Measurements from ENCODE around the gene B2M. TPM values are rescaled to one million over a fixed set of nuclear protein-coding genes. Genes with fewer than 3 reads are reported as not detected.

Gene B2M
- total and polyA plus RNA-seq, 2 of the 13 experiments (the other 11 are each of a cell fraction or from before 2014, with no cell fraction given): 784 to 857 TPM

DNA sequence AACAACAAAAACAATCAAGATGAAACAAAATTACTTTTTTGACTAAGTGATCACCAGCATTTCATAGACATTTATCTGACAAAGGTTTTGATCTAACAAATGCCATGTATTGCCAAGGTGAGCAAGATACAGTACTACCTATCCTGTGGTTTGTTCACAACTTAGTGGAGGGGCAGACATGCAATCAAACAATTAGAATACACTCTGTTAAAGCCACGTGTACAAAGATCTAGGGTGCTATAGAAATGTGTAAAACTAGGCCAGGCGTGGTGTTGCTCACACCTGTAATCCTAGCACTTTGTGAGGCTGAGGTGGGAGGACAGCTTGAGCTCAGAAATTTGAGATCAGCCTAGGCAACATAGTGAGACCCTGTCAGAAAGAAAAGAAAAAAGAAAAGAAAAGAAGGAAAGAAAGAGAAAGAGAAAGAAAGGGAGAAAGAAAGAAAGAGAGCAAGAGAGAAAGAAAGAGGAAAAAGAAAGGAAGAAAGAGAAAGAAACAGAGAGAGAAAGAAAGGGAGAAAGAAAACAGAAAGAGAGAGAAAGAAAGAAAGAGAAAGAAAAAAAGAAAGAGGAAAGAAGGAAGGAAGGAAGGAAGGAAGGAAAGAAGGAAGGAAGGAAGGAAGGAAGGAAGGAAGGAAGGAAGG lies 23.6 kb downstream of the B2M start:
- Histone ChIP-seq H3K4me2 (ENCODE audit: low read depth, low read length) (no peak overlapping the region), H3K27ac (ENCODE audit: extremely low read length, insufficient read depth, low read length) (no peak overlapping the region), H3K27me3 (ENCODE audit: control insufficient read depth in 1 of 2, insufficient read depth in 2 of 2, low read length in 2 of 2) (no peaks in the 10 kb centered on the region), H3K4me1 (ENCODE audit: insufficient read depth, low read length) (peaks cover 2% of the 10 kb centered on the region), H3K9me3 (ENCODE audit: low read length) (no peaks in the 10 kb centered on the region), H3K36me3 (replicated peaks in 1 of 2; ENCODE audit: control insufficient read depth in 1 of 2, insufficient read depth in 2 of 2, low read length in 2 of 2) (no peaks in the 10 kb centered on the region), H4K20me1 (ENCODE audit: insufficient read depth, low read length) (no peaks in the 10 kb centered on the region), H3K79me2 (ENCODE audit: insufficient read depth, low read length) (no peaks in the 10 kb centered on the region), H3K9ac (ENCODE audit: insufficient read depth, low read depth, low read length) (no peak overlapping the region), H3K4me3 (replicated peaks in 1 of 3; ENCODE audit: insufficient read depth in 1 of 3, low read depth in 2 of 3, low read length in 3 of 3) (no peak overlapping the region), H2AFZ (ENCODE audit: low read length) (no peak overlapping the region)
- TF ChIP-seq DNMT1 (CRISPR knock-in tag; IDR thresholded peaks at IDR 0.05): no peak
- TF ChIP-seq RNF2 (conservative IDR thresholded peaks at IDR 0.05; ENCODE audit: low read depth): no peak
- in situ Hi-C loops (cut with HindIII; ENCODE audit: extremely low pct_ligation_motif_present, low pct_unique_long_range_greater_than_20kb) (loop anchor here (5.0 to 10.0 kb wide), 2 partner anchors 73 to 150 kb away; partner anchors contain the start of gene SPG11), intact Hi-C loops (cut with micrococcal nuclease; ENCODE audit: unreplicated experiment) (loop anchor here (5.0 kb wide), 1 partner anchor 153 kb away; no protein-coding TSS in a partner anchor)
- no TSS peak for BruUV-seq (replicated peaks)
- ChIA-PET CTCF (ENCODE audit: low intra/inter-chr PET ratio, low total read pairs) (no interaction called here), POLR2A (interaction anchor here (1.0 to 4.0 kb wide), 2 partner anchors 23 kb away, joined by 3 to 32 read pairs; partner anchors contain the start of genes B2M and PATL2)
- no peak for ATAC-seq
- 44% methylated on average over 2 of the region's 2 CpGs for WGBS (ENCODE audit: low lambda C conversion rate)
- no peak for DNase-seq (ENCODE audit: low spot score)
- FAIRE-seq: no peak

DNA sequence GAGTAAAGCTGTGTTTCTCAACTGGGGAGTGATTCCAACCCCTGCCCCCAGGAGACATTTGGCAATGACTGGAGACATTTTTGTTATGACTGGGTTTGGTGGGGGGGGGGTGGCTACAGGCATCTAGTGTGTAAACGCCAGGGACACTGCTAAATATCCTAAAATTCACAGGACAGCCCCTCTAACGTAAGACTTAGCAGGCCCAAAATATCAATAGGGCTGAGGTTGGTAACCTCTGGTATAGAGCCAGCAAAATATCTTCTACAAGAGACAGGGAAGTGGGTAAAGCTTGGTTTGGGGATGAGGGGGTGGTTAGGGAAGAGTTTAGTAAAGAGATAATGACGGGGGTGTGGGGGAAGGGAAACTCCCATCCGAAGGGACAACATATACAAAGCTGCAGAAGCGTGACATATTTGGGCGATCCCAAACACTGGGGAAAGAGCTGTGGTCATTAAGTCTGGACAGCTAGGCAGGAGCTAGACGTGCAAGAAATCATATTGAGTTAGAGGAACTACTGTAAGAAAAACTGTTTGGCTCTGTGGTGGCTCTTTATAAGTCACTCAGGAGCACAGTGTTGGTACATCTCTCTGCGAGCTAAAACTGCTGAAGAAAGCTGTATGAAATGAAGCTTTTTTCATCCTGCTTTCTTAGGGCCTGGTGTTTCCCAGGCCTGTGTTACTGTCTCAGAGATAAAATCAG lies 24.3 kb downstream of the B2M start:
- BruUV-seq (replicated peaks): no TSS peak
- no peaks in the 10 kb centered on the region; the same call in 1 of the 2 replicates for H3K4me1 ChIP-seq (ENCODE audit: insufficient read depth, low read length)
- FAIRE-seq (no peak), DNase-seq (ENCODE audit: low spot score) (no peak), ATAC-seq (no peak)
- H3K9me3 ChIP-seq (ENCODE audit: low read length): no peaks in the 10 kb centered on the region
- WGBS (ENCODE audit: low lambda C conversion rate): 56% methylated on average over 8 of the region's 8 CpGs
- no peak overlapping the region for H3K27ac ChIP-seq (ENCODE audit: extremely low read length, insufficient read depth, low read length)
- ChIA-PET CTCF (ENCODE audit: low intra/inter-chr PET ratio, low total read pairs) (no interaction called here), POLR2A (interaction anchor here (4.0 to 4.6 kb wide), 2 partner anchors 24 to 73 kb away, joined by 32 to 45 read pairs; partner anchors contain the start of genes B2M, PATL2 and SPG11)
- H3K36me3 ChIP-seq (replicated peaks in 1 of 2; ENCODE audit: control insufficient read depth in 1 of 2, insufficient read depth in 2 of 2, low read length in 2 of 2): no peaks in the 10 kb centered on the region
- no peak overlapping the region for H3K4me3 ChIP-seq (replicated peaks in 1 of 3; ENCODE audit: insufficient read depth in 1 of 3, low read depth in 2 of 3, low read length in 3 of 3)
- no peak overlapping the region for H2AFZ ChIP-seq (ENCODE audit: low read length)
- H3K27me3 ChIP-seq (ENCODE audit: control insufficient read depth in 1 of 2, insufficient read depth in 2 of 2, low read length in 2 of 2): no peaks in the 10 kb centered on the region
- no peaks in the 10 kb centered on the region for H3K79me2 ChIP-seq (ENCODE audit: insufficient read depth, low read length)
- H3K9ac ChIP-seq (ENCODE audit: insufficient read depth, low read depth, low read length): no peak overlapping the region
- intact Hi-C loops (cut with micrococcal nuclease; ENCODE audit: unreplicated experiment): loop anchor here (5.0 kb wide), 1 partner anchor 153 kb away; no protein-coding TSS in a partner anchor
- no peak overlapping the region for H3K4me2 ChIP-seq (ENCODE audit: low read depth, low read length)
- in situ Hi-C loops (cut with HindIII; ENCODE audit: extremely low pct_ligation_motif_present, low pct_unique_long_range_greater_than_20kb): loop anchor here (5.0 to 10.0 kb wide), 2 partner anchors 73 to 151 kb away; partner anchors contain the start of gene SPG11
- H4K20me1 ChIP-seq (ENCODE audit: insufficient read depth, low read length): no peaks in the 10 kb centered on the region
- TF ChIP-seq DNMT3B (CRISPR knock-in tag; conservative IDR thresholded peaks at IDR 0.05): no peak
- TF ChIP-seq REXO4 (CRISPR knock-in tag; IDR thresholded peaks at IDR 0.05; ENCODE audit: borderline replicate concordance): no peak
- TF ChIP-seq THAP9 (CRISPR knock-in tag; IDR thresholded peaks at IDR 0.05; ENCODE audit: borderline replicate concordance): no peak
- no peak for TF ChIP-seq JDP2 (CRISPR knock-in tag; IDR thresholded peaks at IDR 0.05; ENCODE audit: borderline replicate concordance)
- no peak for TF ChIP-seq ZNF296 (CRISPR knock-in tag; conservative IDR thresholded peaks at IDR 0.05)
- TF ChIP-seq, protein P1, sequence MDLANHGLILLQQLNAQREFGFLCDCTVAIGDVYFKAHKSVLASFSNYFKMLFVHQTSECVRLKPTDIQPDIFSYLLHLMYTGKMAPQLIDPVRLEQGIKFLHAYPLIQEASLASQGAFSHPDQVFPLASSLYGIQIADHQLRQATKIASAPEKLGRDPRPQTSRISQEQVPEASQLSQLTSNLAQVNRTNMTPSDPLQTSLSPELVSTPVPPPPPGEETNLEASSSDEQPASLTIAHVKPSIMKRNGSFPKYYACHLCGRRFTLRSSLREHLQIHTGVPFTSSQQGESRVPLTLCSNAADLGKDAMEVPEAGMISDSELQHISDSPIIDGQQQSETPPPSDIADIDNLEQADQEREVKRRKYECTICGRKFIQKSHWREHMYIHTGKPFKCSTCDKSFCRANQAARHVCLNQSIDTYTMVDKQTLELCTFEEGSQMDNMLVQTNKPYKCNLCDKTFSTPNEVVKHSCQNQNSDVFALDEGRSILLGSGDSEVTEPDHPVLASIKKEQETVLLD (CRISPR knock-in tag; IDR thresholded peaks at IDR 0.05; ENCODE audit: low read depth): no peak
- no peak for TF ChIP-seq EHMT2 (IDR thresholded peaks at IDR 0.05; ENCODE audit: borderline replicate concordance, low read depth, low read length)
